ENCODE results near the gene AHRR.
"Not testable (repeated sequence)": the region's sequence is repeated elsewhere in the genome, so short reads cannot be mapped to it uniquely, and the experiment has no call there.

AHRR gene

DNA sequence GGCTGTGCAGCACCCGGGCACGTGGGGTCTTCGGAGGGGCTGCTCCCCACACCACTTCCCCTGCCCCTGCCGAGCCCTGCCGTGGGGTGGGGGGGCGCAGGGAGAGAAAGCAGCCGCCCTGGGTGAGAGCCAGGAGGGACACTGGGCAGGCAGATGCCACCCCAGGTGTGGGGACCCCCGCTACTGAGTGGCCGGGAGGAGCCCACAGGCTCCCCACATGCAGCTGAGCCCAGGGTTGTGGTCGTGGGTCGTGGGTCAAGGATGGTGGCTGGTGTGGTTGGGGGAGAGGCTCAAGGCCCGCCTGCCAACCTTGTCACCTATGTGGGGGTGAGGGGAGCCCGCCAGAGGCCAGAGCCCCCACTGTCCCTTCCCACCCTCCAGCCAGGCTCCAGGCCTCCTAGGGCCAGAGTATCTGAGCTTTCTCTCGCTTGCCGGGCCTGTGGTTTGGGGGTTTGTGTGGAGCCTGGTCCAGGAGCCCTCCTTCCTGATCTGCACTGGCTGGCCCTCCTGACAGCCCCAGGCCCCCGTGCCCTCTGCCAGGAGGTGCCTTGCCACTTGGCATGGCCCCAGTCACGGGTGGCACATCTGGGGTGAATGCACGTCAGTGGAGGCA is 157.0 kb downstream of the AHRR start:
- DNase-seq = no peak

DNA sequence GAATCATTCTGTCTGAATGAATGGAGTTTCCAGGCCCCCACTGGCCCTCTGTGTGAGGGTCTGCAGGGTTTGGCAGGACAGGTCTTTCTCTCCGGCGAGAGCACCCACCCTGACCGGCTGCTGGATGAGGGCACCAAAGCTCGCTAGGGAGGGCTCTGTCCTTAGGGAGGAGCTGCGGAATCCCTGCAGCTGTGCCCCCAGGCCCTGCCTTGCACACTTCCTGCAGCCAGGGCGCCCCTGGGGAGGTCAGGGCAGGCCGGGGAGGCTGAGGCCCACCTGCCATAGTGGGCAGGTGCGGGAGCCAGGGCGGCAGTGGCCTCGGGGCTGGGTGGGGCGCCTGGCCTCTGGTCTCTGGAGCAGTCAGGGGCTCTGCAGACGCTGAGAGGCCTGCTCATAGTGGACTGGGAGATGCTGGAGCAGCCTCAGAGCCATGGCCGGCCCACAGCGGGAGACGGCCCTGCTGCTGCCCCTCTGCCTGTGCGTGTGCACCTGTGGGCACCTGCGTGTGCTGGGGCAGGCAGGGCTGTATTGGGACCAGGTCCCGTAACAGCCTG is 157.5 kb downstream of the AHRR start:
- DNase-seq = no peak

DNA sequence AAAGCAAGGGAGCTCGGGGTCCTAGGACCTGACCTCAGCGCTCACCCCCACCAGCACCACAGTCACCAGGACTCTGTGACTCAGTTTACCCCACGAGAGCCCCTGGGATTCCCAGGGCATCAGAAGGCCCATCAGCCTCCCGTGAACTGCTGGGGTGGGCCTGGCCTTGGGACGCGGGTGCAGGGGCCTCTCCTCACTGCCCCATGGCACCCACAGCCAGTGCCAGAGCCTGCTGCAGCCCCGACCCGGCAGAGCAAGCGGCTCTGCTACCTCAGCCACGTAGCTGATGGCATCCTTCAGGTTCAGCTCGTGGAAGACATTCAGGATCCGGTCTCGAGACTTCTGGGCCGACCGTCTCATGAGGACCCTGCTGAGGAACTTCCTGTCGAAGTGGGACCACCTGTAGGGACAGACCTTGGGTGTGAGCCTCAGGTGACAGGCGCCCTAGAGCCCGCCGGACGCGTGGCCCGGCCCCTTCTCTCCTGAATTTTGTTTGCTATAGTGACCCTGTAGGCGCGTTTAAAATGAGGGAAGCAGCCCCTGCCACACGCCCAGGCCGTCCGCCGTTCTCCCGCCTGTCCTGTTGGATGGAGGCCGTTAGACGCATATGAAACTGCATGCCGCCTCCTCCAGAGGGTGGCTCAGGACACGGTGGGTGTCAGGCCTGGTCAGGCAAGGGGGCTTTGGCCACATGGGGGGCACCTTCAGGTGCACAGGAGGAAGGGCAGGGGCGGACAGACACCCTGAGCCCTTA is 158.2 kb downstream of the AHRR start:
- DNase-seq = no peak

DNA sequence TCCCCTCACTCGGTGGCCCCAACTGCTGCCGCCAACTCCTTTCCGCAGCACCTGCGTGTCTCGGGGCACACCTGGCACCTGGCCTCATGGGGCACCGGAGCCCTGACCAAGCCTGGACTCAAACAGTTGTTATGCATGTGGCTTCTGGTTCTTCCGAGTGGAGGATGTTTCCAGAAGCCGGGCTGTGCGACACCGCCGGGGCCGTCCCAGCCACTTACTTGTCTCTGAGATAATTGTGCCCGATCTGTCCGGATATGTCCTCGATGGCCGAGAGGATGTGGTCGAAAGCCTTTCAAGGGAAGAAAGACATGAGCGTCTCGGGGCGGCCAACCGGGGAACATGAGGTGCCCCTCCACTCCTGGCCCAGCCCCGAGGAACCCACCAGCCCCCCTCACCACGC is 159.8 kb downstream of the AHRR start:
- DNase-seq = no peak

DNA sequence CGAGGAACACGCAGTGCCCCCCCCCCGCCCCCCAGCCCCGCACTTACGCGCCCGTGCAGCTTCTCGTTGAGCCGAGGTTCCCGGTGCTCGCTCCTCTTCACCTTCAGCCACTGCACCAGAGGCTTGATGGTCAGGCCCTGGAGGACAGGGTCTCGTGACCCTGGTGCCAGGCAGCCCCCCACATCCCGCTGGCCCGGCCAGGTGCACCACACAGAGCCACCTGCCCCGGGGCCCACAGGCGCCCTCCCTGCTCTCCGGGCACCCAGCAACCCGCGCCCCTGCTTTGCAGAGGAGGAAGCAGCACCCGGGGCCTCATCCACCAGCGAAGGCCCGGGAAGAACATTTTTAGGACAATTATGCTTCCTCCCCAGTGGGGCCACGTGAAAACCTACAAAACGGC is 160.5 kb downstream of the AHRR start:
- no peak for DNase-seq

DNA sequence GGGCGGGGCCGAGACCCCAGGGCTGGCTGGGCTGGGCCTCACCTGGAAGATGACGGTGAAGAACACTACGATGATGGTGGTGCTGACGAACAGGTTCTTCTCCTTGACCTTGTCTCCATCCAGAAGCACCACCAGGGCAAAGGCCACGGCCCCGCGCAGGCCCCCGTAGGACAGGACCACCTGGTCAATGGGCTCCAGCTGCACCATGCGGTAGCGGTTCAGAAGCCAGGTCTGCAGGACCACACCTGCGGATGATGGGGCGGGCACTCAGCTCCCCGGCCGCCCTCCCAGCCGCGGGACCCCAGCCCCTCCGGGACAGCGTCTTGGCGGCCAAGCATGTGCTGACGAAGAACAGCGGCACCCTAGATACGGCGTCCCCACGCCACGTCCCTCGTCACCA is 161.0 kb downstream of the AHRR start:
- DNase-seq = no peak

DNA sequence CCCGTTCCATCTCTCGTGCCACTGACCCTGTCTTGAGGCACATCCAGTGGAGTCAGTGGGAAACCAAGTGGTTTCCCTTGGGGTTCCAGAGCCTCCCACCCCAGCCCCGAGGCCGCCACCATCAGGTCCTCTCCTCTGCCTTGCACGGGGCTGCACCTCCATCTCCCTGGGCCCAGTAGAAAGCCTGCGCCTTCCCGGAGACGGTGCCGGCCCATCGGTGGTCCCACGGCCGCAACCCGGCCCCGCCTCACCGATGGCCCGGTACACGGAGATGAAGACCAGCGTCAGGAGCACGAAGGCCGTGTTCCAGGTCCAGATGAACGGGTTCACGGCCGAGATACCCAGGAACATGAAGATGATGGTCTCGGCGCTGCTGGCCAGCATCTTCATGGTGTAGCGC is 161.5 kb downstream of the AHRR start:
- DNase-seq = no peak

DNA sequence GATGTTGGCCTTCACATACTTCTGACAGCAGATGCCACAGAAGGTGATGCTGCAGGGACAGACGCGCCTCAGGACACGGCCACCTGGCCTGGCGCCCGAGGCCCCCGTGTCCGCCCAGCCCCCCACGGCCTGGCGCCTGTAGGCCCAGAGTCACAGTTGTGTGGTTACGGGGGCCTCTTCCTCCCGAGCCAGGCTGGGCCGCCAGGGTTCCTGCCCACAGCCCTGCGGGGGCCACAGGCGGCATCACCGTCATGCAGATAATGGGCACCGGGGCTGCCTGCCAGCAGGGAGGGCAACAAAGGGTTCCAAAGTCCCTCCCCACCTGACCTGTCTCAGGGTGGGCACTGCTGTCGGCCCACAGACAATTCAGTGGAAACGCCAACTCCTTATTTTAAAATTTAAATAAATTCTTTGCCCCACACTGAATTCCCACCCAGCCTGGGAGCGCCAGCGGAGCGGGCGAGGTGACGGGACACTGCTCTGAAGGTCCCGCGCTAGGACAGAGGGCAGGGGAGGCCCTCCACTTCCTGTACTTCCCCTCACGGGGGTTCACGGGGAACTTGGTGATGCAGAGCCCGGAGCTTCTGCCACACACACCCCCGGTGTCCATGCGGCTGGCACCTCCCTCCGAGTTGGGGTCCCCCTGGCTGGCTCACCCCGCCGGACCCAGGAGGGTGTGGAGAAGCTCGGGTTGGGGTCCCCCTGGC is 162.1 kb downstream of the AHRR start:
- DNase-seq = no peak

DNA sequence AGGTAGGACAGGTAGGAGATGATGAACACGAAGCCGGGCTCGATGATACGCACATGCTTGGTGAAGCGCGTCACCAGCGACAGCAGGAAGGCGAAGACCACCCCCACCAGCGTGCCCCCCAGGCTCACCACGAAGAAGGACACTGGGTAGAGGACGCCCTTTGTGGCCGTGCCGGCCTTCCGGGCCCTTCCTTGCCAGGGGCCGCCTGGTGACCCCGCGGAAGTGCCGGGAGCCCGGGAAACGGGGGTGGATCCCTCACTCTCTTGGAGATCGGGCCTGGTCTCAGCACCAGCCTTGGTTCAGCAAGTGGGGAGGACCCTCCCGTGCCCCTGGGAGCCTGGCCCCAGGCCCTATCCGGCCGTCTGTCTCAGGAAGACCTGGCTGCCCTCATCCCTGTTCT is 163.0 kb downstream of the AHRR start:
- no peak for DNase-seq

DNA sequence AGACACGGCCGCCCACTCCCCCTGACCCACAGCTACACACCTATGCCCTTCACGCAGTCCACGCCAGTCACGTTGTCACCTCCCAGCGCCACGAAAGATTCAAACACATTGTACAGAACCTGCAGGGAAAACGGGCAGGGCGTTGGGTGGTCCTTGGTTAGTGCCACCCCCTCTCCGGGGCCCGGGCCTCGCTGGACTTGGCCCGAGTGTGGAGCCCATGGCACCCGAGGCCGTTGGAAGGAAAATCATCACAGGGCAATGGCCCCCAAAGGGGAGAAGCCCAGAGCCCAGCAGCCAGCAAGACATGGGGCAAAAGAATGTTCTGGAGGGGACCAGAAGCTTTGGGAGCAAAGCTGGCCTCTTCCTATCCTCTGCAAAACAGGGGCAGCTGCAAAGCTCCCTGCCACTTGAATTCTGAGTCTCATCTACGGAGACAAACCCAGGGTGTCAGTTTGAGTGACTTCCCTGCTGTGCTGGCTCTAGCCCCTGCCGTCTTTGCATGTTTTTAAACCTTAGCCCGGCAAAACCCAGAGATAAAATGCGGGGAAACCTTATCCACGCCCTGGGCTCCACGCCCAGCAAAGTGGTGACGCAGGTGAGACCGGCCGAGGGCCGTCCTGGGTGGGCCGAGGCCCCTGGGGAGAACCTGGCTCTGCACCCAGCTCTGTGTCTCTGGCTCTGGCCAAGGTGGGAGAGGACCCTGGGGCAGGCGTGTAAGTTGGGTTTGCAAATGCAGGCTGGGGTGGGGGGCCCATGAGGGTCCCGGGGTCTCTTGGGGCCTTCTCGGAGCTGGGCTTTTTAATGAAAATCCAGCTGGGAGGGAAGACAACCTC is 163.8 kb downstream of the AHRR start:
- no peak for DNase-seq

DNA sequence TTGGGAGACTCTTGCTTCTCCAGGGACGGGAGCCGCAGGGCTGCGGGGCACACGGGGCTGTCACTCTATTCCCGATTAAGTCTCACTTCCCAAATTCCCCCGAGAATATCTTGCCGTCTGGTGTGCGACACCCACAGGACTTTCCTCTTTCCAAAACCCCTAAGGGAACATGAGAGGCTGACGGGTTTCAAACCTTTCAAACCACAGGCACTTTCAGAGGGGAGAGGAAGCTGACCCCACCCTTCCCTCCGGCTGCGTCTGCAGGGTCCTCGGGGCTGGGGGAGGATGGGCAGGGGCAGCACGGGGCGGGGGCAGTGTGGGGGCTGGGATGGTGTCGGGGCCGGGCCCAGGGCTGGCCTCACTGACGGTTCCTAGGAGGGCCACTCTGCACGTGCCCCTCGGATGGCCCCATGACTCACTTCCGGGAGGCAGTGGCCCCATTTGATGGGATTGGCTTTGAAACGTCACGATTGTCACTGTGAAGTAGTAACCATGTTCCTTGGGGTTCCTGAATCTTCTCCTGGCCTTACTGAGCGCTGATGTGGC is 164.5 kb downstream of the AHRR start:
- no peak for DNase-seq

DNA sequence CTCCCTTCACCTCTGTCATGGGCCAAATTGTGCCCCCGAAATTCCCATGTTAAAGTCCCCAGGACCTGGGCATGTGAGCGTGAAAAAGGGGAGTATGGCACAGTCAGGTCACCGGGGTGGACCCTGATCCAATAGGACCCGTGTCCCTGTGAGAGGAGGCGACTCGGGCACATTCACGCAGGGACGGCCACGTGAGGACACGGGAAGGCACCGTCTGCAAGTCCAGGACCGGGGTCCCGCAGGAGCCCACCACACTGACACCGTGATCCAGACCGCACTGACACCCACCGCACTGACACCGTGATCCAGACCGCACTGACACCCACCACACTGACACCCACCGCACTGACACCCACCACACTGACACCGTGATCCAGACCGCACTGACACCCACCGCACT is 165.1 kb downstream of the AHRR start:
- DNase-seq = not testable (repeated sequence)
